ENCODE results near the gene ATG7. TPM values are rescaled to one million over a fixed set of nuclear protein-coding genes. Genes with fewer than 3 reads are reported as not detected.
"Not testable (repeated sequence)": the region's sequence is repeated elsewhere in the genome, so short reads cannot be mapped to it uniquely, and the experiment has no call there.

Gene ATG7
- polyA plus RNA-seq, 4 donors: 7.8 to 16.3 (median 11.6) TPM

DNA sequence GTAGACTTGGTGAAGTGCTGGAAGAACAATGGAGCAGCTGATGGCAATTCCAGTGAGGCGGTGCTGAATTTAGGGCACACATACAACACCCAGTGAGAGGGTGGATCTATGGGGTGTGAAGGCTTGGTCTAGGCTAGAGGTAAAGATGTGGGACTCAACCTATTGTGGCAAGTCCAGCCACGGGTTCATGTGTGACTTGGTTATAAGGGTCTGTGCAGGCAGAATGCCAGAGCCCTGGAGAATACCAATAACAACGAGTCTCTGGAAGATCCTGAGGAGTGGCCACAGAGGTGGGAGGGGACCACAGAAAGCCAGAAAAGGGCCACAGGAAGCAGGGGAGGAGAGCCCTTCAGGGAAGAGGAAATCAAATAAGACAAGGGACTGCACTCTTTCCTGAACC, 316.6 kb downstream of the ATG7 start:
- no peak overlapping the region for H3K27ac ChIP-seq (ENCODE audit: low read depth in 1 of 3, low read length in 2 of 3)
- peaks cover 0 to 21% (median 0%) of the 10 kb centered on the region in 3 donors for H3K36me3 ChIP-seq (ENCODE audit: control insufficient read depth in 3 of 3, insufficient read depth in 2 of 3, low read depth in 1 of 3, low read length in 3 of 3)
- FAIRE-seq (no peak), DNase-seq (no peak)
- 57 to 69% (median 67%) methylated on average over 3 of the region's 3 CpGs for WGBS, 3 donors
- no peaks in the 10 kb centered on the region for H3K27me3 ChIP-seq (ENCODE audit: control insufficient read depth in 3 of 3, insufficient read depth in 3 of 3, low read length in 3 of 3)
- no peak overlapping the region for H3K4me3 ChIP-seq (ENCODE audit: low read depth in 1 of 3, low read length in 3 of 3)
- no peaks in the 10 kb centered on the region for H3K9me3 ChIP-seq (ENCODE audit: control insufficient read depth in 2 of 2, insufficient read depth in 1 of 2, low read depth in 1 of 2, low read length in 1 of 2)
- H3K4me1 ChIP-seq (ENCODE audit: control insufficient read depth in 3 of 3, insufficient read depth in 2 of 3, low read depth in 1 of 3, low read length in 2 of 3): peaks cover 0 to 16% (median 5%) of the 10 kb centered on the region in 3 donors

DNA sequence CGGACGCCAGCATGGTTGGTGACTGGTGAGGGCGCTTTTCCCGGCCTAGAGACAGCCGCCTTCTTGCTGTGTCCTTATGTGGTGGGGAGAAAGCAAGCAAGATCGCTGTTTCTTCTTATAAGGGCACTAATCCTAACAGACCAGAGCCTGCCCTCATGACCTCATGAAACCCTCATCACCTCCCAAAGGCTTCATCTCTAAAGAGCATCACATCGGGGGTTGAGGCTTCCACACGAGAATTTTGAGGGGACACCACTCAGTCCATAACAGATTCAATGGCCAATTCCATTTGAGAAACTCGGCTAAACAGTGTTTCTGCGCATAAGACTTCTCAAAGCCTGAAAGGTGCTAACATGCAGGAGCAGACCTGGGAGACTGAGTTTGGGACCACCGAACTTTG, 317.5 kb downstream of the ATG7 start:
- WGBS, 3 donors: 84 to 85% (median 84%) methylated on average over 11 of the region's 11 CpGs
- Histone ChIP-seq H3K9me3 (ENCODE audit: control insufficient read depth in 2 of 2, insufficient read depth in 1 of 2, low read depth in 1 of 2, low read length in 1 of 2) (no peaks in the 10 kb centered on the region), H3K4me3 (ENCODE audit: low read depth in 1 of 3, low read length in 3 of 3) (no peak overlapping the region), H3K27me3 (ENCODE audit: control insufficient read depth in 3 of 3, insufficient read depth in 3 of 3, low read length in 3 of 3) (no peaks in the 10 kb centered on the region), H3K4me1 (ENCODE audit: control insufficient read depth in 3 of 3, insufficient read depth in 2 of 3, low read depth in 1 of 3, low read length in 2 of 3) (peaks cover 0 to 15% (median 5%) of the 10 kb centered on the region in 3 donors), H3K27ac (ENCODE audit: low read depth in 1 of 3, low read length in 2 of 3) (no peak overlapping the region), H3K36me3 (ENCODE audit: control insufficient read depth in 3 of 3, insufficient read depth in 2 of 3, low read depth in 1 of 3, low read length in 3 of 3) (peaks cover 0 to 22% (median 0%) of the 10 kb centered on the region in 3 donors)
- no peak for FAIRE-seq
- no peak for DNase-seq

DNA sequence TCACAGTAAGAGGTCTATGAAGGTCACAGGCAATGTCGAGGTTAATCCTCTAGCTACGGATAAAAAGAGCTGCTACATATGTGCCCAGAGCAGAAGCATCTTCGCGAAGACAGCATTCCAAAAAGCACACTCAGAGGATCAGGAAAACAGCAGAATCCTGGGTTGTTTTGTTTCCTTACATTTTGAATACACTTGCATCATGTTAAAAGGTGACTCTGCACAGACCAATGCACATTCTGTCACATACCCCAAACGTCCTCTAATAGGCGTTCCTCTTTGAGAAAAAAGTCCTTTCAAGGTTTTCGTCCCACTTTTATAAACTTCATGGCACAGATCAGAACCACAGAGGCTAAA, 318.8 kb downstream of the ATG7 start:
- DNase-seq: no peak
- Histone ChIP-seq H3K27ac (ENCODE audit: low read depth in 1 of 3, low read length in 2 of 3) (peak overlapping the region in 2 of 3 donors; percentile 36 to 52), H3K9me3 (ENCODE audit: control insufficient read depth in 2 of 2, insufficient read depth in 1 of 2, low read depth in 1 of 2, low read length in 1 of 2) (no peaks in the 10 kb centered on the region), H3K27me3 (ENCODE audit: control insufficient read depth in 3 of 3, insufficient read depth in 3 of 3, low read length in 3 of 3) (no peaks in the 10 kb centered on the region), H3K4me1 (ENCODE audit: control insufficient read depth in 3 of 3, insufficient read depth in 2 of 3, low read depth in 1 of 3, low read length in 2 of 3) (peaks cover 0 to 15% (median 5%) of the 10 kb centered on the region in 3 donors), H3K4me3 (ENCODE audit: low read depth in 1 of 3, low read length in 3 of 3) (no peak overlapping the region), H3K36me3 (ENCODE audit: control insufficient read depth in 3 of 3, insufficient read depth in 2 of 3, low read depth in 1 of 3, low read length in 3 of 3) (peaks cover 0 to 22% (median 0%) of the 10 kb centered on the region in 3 donors)
- 45 to 53% (median 46%) methylated on average over 7 of the region's 7 CpGs for WGBS, 3 donors
- no peak for FAIRE-seq

DNA sequence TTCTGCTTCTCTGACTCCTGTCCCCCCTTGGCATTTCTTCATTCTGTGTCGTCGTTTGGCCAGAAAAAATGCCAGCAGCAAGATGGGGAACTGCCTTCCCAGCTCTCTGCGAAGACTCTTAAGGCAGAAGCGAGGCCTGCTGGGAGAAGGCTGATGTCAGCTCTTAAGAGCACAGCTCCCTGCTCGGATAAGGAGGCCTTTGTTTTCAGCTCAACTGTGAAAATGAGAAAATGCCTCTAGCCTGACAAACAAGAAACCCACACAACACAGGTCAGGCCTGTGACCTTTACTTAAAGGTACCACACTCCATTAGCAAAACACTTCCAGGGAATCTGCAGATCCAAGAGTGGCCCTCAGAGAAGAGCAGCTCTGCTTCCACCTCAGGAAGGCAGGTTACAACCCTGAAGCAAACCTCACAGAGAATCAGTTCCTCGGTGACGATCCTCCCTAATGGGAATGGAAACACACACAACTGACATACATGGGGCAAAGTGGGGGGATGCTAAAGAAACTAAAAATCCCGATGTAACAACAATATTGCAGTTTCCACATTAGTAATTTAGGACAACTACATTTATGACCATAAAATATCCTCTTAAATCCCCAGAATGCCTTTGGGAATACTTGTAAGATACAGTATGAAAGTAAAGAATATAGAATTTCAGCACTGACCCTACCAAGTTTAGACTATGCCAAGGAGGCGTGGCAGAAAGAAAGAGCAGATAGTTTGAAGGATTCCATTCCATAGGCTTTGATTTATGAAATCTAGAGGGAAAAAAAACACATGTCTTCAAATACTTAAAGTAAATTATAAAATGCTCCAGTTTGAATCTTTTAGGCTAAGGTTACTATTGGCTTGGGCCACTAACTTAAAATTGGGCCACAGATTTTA, 319.4 kb downstream of the ATG7 start:
- Histone ChIP-seq H3K27me3 (ENCODE audit: control insufficient read depth in 3 of 3, insufficient read depth in 3 of 3, low read length in 3 of 3) (no peaks in the 10 kb centered on the region), H3K27ac (ENCODE audit: low read depth in 1 of 3, low read length in 2 of 3) (peak overlapping the region in 2 of 3 donors; percentile 52 to 73), H3K4me3 (ENCODE audit: low read depth in 1 of 3, low read length in 3 of 3) (no peak overlapping the region), H3K9me3 (ENCODE audit: control insufficient read depth in 2 of 2, insufficient read depth in 1 of 2, low read depth in 1 of 2, low read length in 1 of 2) (no peaks in the 10 kb centered on the region), H3K4me1 (ENCODE audit: control insufficient read depth in 3 of 3, insufficient read depth in 2 of 3, low read depth in 1 of 3, low read length in 2 of 3) (peaks cover 0 to 15% (median 5%) of the 10 kb centered on the region in 3 donors), H3K36me3 (ENCODE audit: control insufficient read depth in 3 of 3, insufficient read depth in 2 of 3, low read depth in 1 of 3, low read length in 3 of 3) (peaks cover 0 to 22% (median 0%) of the 10 kb centered on the region in 3 donors)
- FAIRE-seq (no peak), DNase-seq (peak in 1 of 2 donors; percentile 44)
- WGBS, 3 donors: 16 to 31% (median 27%) methylated on average over 9 of the region's 9 CpGs

DNA sequence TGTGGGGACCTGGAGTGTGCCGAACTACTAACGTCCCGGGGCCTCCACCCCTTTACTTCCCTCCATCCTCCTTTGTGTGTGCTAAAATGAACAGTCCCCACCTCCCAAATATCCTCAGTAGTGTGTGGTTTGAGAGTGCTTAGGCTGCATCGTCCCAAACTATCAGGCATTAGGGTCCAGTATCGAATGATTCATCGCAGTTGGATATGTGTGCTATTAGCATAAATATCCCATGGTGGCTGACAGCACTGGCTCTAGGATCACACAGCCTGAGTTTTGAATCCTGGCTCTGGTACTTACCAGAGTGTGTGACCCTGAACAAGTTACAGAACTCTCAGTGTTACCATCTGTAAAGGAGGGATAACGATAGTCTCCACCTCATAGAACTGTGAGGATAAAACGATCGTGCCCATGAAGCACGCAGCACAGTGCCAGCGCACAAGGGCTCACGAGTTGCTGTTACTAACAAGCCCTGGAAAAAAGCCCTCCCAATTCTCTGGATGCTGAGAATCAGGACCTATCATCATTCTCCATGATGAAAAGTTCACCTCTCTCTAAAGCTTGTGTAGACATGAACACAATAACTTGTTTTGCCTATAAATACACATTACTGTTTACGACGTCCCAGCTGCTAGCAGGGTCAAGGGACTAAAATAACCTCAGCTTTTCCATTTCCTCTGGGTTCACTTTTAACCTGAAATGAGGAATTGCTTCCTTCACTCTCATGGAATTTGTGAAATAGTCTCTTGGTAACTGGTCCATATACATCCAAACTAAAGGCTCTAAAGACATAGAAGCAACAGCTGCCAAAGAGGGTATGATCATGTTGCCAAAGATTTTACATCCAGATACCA, 320.5 kb downstream of the ATG7 start:
- 62 to 84% (median 82%) methylated on average over 14 of the region's 14 CpGs for WGBS, 3 donors
- H3K27ac ChIP-seq (ENCODE audit: low read depth in 1 of 3, low read length in 2 of 3): peak overlapping the region in 2 of 3 donors; percentile 52 to 73
- H3K36me3 ChIP-seq (ENCODE audit: control insufficient read depth in 3 of 3, insufficient read depth in 2 of 3, low read depth in 1 of 3, low read length in 3 of 3): peaks cover 0 to 22% (median 2%) of the 10 kb centered on the region in 3 donors
- H3K27me3 ChIP-seq (ENCODE audit: control insufficient read depth in 3 of 3, insufficient read depth in 3 of 3, low read length in 3 of 3): no peaks in the 10 kb centered on the region
- peaks cover 0 to 3% of the 10 kb centered on the region in 2 donors for H3K9me3 ChIP-seq (ENCODE audit: control insufficient read depth in 2 of 2, insufficient read depth in 1 of 2, low read depth in 1 of 2, low read length in 1 of 2)
- H3K4me3 ChIP-seq (ENCODE audit: low read depth in 1 of 3, low read length in 3 of 3): no peak overlapping the region
- DNase-seq (no peak), FAIRE-seq (no peak)
- H3K4me1 ChIP-seq (ENCODE audit: control insufficient read depth in 3 of 3, insufficient read depth in 2 of 3, low read depth in 1 of 3, low read length in 2 of 3): peaks cover 0 to 15% (median 5%) of the 10 kb centered on the region in 3 donors

DNA sequence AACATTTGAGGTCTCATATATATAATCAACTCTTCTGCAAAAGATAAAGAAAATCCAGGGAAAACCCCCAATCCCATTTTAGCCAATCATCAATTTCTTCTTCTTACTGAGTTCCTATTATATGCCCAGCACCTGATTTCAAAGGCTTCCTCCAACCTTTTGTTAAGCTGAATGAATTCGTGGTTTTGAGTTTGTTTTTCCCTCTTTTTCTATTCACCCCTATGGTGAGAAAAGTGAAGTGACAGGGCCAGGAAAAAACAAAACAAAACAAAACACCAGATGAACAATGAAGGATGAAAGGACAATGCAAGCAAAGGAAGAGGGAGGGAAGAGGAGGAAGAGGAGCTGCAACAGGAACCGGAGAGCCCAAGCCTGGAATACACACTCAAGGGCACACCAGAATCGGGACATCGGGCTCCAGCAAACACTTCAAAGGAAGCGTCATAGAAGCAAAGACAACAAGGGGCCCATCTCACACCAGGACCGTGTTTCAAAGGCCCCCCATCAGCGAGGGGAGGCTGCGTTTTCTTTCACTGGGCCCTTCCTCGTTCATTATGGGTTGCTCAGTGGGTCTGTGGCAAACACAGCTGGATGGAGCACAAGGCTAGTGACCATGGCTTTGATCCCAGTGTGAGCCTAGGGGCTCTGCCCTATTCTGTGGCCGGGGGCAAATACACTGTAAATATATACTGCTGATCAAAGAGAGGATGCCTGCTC, 321.3 kb downstream of the ATG7 start:
- no peak for FAIRE-seq
- WGBS, 3 donors: 79 to 89% (median 87%) methylated on average over 10 of the region's 10 CpGs
- Histone ChIP-seq H3K36me3 (ENCODE audit: control insufficient read depth in 3 of 3, insufficient read depth in 2 of 3, low read depth in 1 of 3, low read length in 3 of 3) (peaks cover 0 to 20% (median 3%) of the 10 kb centered on the region in 3 donors), H3K4me1 (ENCODE audit: control insufficient read depth in 3 of 3, insufficient read depth in 2 of 3, low read depth in 1 of 3, low read length in 2 of 3) (peaks cover 0 to 15% (median 5%) of the 10 kb centered on the region in 3 donors), H3K27ac (ENCODE audit: low read depth in 1 of 3, low read length in 2 of 3) (peak overlapping the region in 1 of 3 donors; percentile 3), H3K9me3 (ENCODE audit: control insufficient read depth in 2 of 2, insufficient read depth in 1 of 2, low read depth in 1 of 2, low read length in 1 of 2) (peaks cover 0 to 7% of the 10 kb centered on the region in 2 donors), H3K4me3 (ENCODE audit: low read depth in 1 of 3, low read length in 3 of 3) (no peak overlapping the region), H3K27me3 (ENCODE audit: control insufficient read depth in 3 of 3, insufficient read depth in 3 of 3, low read length in 3 of 3) (no peaks in the 10 kb centered on the region)
- DNase-seq: no peak

DNA sequence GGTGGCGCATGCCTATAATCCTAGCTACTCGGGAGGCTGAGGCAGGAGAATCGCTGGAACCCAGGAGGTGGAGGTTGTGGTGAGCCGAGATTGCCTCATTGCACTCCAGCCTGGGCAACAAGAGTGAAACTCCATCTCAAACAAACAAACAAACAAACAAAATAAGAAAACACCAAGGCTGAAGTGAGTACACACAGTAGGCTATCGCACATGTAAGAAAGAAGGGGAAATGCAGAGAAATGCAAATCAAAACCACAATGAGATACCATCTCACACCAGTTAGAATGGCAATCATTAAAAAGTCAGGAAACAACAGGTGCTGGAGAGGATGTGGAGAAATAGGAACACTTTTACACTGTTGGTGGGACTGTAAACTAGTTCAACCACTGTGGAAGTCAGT, 322.8 kb downstream of the ATG7 start:
- peaks cover 0 to 15% (median 3%) of the 10 kb centered on the region in 3 donors for H3K36me3 ChIP-seq (ENCODE audit: control insufficient read depth in 3 of 3, insufficient read depth in 2 of 3, low read depth in 1 of 3, low read length in 3 of 3)
- not testable (repeated sequence) for FAIRE-seq; H3K27me3 ChIP-seq (ENCODE audit: control insufficient read depth in 3 of 3, insufficient read depth in 3 of 3, low read length in 3 of 3); H3K4me3 ChIP-seq (ENCODE audit: low read depth in 1 of 3, low read length in 3 of 3); H3K9me3 ChIP-seq (ENCODE audit: control insufficient read depth in 2 of 2, insufficient read depth in 1 of 2, low read depth in 1 of 2, low read length in 1 of 2); DNase-seq; H3K27ac ChIP-seq (ENCODE audit: low read depth in 1 of 3, low read length in 2 of 3)
- 90 to 97% (median 94%) methylated on average over 4 to 5 of the region's 5 CpGs for WGBS, 3 donors
- H3K4me1 ChIP-seq (ENCODE audit: control insufficient read depth in 3 of 3, insufficient read depth in 2 of 3, low read depth in 1 of 3, low read length in 2 of 3): peaks cover 0 to 16% (median 0%) of the 10 kb centered on the region in 3 donors

DNA sequence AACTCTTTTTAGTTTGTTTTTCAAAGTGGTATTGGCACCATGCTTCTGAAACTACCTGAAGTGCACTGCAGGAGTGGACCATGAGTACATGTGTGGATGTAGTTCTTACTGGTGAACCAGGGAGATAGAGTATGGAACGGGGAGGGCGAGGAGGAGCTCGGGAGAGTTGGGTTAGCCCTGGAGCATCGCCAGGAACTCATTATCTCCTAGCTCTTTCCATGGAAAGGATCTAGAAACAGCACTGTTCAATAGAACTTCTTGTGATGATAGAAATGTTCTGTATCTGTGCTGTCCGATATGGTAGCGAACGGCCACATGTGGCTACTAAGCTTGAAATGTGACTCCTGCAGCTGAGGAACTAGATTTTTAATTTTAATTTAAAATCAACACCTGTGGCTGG, 324.2 kb downstream of the ATG7 start:
- Histone ChIP-seq H3K4me1 (ENCODE audit: control insufficient read depth in 3 of 3, insufficient read depth in 2 of 3, low read depth in 1 of 3, low read length in 2 of 3) (peaks cover 0 to 22% (median 0%) of the 10 kb centered on the region in 3 donors), H3K36me3 (ENCODE audit: control insufficient read depth in 3 of 3, insufficient read depth in 2 of 3, low read depth in 1 of 3, low read length in 3 of 3) (peaks cover 3 to 23% (median 3%) of the 10 kb centered on the region in 3 donors), H3K27ac (ENCODE audit: low read depth in 1 of 3, low read length in 2 of 3) (no peak overlapping the region), H3K9me3 (ENCODE audit: control insufficient read depth in 2 of 2, insufficient read depth in 1 of 2, low read depth in 1 of 2, low read length in 1 of 2) (peaks cover 0 to 7% of the 10 kb centered on the region in 2 donors), H3K27me3 (ENCODE audit: control insufficient read depth in 3 of 3, insufficient read depth in 3 of 3, low read length in 3 of 3) (no peaks in the 10 kb centered on the region), H3K4me3 (ENCODE audit: low read depth in 1 of 3, low read length in 3 of 3) (no peak overlapping the region)
- DNase-seq: no peak
- 86 to 94% (median 93%) methylated on average over 7 of the region's 7 CpGs for WGBS, 3 donors
- no peak for FAIRE-seq
